ENCODE measurements around the gene CCDC43.
"Not testable (repeated sequence)": the region's sequence is repeated elsewhere in the genome, so short reads cannot be mapped to it uniquely, and the experiment has no call there.

DNA sequence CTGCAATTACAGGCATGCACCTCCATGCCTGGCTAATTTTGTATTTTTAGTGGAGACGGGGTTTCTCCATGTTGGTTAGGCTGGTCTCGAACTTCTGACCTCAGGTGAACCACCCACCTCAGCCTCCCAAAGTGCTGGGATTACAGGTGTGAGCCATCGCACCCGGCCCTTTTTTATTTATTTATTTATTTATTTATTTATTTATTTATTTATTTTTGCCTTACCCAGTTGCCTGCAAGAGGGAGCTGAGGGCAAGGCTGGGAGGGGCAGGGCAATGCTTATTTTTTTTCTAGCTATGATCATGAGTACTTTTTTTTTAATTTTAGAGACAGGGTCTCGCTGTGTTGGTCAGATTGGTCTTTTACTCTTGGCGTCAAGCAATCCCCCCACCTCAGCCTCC is 36.5 kb upstream of the CCDC43 start:
- TF ChIP-seq EZH2 (IDR thresholded peaks at IDR 0.05; ENCODE audit: borderline replicate concordance, low read depth, low read length, severe bottlenecking); MYC (IDR thresholded peaks at IDR 0.05; ENCODE audit: low read depth, low read length); POLR2AphosphoS5 (IDR thresholded peaks at IDR 0.05; ENCODE audit: insufficient read depth, low read depth, low read length): not testable (repeated sequence)
- TF ChIP-seq, protein P1, sequence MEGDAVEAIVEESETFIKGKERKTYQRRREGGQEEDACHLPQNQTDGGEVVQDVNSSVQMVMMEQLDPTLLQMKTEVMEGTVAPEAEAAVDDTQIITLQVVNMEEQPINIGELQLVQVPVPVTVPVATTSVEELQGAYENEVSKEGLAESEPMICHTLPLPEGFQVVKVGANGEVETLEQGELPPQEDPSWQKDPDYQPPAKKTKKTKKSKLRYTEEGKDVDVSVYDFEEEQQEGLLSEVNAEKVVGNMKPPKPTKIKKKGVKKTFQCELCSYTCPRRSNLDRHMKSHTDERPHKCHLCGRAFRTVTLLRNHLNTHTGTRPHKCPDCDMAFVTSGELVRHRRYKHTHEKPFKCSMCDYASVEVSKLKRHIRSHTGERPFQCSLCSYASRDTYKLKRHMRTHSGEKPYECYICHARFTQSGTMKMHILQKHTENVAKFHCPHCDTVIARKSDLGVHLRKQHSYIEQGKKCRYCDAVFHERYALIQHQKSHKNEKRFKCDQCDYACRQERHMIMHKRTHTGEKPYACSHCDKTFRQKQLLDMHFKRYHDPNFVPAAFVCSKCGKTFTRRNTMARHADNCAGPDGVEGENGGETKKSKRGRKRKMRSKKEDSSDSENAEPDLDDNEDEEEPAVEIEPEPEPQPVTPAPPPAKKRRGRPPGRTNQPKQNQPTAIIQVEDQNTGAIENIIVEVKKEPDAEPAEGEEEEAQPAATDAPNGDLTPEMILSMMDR (IDR thresholded peaks at IDR 0.05; ENCODE audit: extremely low read depth in 1 of 2, insufficient read depth in 1 of 2, low read depth in 1 of 2, low read length in 2 of 2) = not testable (repeated sequence)

Measured in endothelial cell of umbilical vein (primary cell).